HUDEP-2 (cell line): Measurements from ENCODE around the gene PPIP5K2.
A peak's percentile ranks its signal among the peaks of the same experiment; 100 is the strongest.
"Not testable (repeated sequence)": the region's sequence is repeated elsewhere in the genome, so short reads cannot be mapped to it uniquely, and the experiment has no call there.

ENCODE experiments used
- DNase-seq, 76 experiments: peaks; one replicate each; lab custom pipeline; 2025; ENCODE audit not compliant: unreplicated experiment in 76 of 76; lab: John Stamatoyannopoulos, UW

Gene PPIP5K2

DNA sequence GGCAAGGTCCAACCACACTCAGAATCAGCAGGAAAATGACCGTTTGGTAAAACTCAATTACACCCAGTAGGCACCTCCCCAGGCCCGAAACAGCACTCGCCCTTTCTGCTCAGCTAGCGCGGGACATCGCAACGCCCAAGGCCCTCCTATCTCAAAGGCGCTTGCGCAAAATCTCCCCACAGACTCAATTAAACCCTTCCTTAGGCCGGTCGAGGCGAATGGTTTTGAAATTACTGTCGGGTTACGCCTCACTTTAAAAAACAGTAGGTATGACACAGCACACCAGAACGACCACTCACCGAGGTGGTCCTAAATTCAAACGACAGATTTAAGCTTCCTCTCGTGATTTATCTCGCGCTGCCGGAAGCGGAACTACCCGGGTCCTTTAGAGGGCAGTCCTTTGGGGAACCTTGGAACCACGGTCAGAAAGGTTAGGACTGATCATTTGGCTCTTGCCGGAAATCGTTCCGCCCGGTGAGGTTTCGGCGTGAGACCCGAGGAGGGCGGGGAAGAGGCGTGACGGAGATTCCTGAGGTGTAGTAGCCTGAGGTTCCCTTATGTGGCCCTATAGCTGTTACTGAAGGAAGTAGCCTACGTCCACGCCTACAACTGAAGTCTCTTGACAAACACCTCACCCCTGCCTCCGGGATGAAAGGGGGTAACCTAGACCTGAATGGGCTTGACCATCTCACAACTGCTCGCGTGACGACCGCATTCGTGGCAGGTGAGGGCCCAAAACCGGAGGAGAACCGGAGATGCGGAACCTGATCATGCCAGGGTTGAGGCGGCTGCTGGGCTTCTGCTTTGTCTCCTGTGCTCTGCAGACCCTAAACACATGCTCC, at the start of gene PPIP5K2, which contains the start of gene GIN1:
Gene PPIP5K2, plus strand, starts transcription at position 537 of the 842 bp plus-strand sequence. CDS start 9,289 bp downstream, outside the sequence.
Gene GIN1, minus strand, starts transcription at position 374 of the 842 bp plus-strand sequence. CDS start 11,431 bp downstream, outside the sequence.
- peak; percentile 22 to 99 (median 96) for DNase-seq

- not testable (repeated sequence) for DNase-seq
Observed at GRCh38 chr5:103073500-103073899, 46.6 kb upstream of the PPIP5K2 start.

GRCh38 chr5:103075442-103075841, 44.7 kb upstream of the PPIP5K2 start:
- DNase-seq = no peak

- no peak for DNase-seq
Observed at GRCh38 chr5:103079796-103080195, 40.3 kb upstream of the PPIP5K2 start.

- no peak for DNase-seq
Observed at GRCh38 chr5:103086547-103086946, 33.6 kb upstream of the PPIP5K2 start.

DNA sequence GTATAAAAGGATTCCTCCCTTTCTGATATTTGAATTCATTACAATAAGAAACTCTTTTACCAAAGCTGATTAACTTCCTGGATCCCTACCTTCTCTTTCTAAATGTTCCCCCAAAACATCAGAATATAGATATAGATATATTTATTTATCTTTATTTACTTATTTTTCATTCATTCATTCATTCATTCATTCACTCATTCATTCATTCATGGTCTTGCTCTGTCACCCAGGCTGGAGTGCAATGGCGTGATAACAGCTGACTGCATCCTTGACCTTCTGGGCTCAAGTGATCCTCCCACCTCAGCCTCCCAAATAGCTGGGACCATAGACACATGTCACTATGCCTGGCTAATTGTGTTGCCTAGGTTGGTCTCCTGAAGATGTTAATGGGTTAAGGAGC, 30.8 kb upstream of the PPIP5K2 start:
- DNase-seq = no peak

DNA sequence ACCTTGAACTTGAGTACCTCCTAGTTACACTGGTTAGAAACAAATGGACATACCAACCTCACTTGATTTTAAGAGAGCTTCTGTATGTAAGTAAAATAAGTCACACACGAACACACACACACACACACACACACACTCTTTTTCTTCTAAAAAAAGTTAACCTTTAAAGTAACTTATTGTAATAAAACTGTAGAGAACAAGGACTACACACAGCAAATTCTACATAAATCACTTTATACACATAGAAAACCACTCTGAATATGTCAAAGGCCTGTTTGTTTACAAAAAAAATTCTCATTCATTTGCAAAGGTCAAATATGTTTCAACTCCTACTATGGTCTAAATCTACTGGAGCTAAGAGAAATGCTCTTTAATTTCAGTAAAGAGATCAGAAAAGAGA, 29.3 kb upstream of the PPIP5K2 start:
- no peak for DNase-seq

DNA sequence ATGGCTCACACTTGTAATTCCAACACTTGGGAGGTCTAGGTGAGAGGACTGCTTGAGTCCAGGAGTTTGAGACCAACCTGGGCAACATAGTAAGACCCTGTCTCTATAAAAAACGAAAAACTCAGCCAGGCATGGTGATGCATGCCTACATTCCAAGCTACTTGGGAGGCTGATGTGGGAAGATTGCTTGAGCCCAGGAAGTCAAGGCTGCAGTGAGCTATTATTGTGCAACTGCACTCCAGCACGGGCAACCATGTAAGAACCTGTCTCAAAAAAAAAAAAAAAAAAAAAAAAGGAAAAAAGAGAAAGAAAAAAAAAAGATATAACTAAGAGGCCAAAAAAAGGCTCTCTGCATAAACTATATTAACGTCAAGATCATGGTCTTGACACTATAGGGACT, 27.4 kb upstream of the PPIP5K2 start:
- DNase-seq = no peak

DNA sequence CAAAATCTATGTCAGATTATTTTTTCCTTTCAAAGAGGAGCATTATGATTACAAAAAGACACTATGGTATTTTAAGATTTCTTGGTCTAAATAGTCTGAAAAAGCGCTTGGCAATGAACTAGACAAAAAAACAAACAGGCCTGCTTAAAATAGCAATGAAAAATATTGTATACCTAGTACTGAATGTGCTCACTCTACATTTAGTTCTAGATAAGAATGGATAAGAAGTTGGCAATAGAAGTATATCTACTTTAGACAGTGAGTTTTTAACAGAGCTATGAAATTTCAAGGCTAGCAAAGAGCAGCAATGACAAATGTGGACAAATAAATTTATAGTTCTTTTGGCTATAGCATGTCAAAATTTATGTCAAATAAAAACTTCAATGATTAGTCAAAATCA, 26.4 kb upstream of the PPIP5K2 start:
- DNase-seq = no peak

DNA sequence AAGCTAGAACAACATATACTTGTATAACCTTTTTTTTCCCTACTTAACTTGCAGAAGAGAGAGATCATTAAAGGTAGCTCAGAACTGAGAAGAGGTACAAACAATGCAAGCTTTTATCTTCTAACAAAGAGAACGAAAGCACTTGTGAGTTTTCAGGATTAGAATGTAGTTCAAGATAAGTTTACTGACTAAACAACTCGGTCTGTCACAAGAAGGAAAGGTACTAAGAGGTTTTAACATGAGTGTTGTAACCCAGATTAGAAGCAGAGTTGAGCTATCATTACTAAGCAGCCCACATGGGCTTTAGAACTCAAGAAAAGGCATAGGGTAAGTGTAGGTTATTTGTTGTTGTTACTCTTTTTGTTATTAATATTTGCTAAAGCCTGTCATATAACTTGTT, 25.4 kb upstream of the PPIP5K2 start:
- peak in 27 of 76 experiments; percentile 7 to 77 (median 32) for DNase-seq

DNA sequence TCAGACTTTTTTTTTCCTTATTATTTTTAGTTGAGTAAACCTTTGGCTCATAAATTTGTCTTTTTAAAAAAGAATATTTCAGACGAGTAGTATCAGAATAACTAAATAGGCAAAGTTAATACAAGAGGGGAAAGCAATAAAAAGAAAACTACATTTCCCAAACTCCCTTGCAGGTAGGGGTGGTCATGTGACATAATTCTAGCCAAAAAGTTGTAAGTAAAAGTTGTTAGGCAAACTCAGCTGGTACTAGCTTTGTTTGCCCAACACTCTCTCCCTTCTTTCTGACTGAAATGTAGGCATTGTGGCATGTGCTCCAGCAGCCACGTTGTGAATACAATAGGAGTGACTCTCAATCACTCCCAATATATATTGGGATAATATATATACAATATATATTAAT, 21.1 kb upstream of the PPIP5K2 start:
- DNase-seq = no peak

- peak in 47 of 76 experiments; percentile 1 to 81 (median 47) for DNase-seq
Observed at GRCh38 chr5:103101079-103101750, 18.9 kb upstream of the PPIP5K2 start.

- no peak for DNase-seq
Observed at GRCh38 chr5:103102234-103102633, 17.9 kb upstream of the PPIP5K2 start.

DNA sequence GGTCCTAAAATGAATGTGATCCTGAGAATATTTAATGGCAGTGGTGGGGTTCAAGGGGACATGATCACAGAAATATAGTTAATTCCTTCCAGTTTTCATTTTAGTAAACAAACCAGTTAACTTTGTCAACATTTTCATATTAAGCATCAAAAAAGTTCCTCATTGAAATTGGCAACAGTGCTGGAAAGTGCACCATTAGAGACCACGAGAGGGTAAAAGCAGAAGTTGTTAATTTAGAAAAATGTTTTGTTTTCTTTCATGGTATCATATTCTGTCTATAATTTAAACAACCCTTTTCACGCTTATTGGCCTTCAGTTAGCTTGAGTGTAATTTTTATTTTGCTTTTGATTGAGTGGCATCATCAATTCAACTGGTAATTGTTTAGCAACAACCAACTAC, 12.0 kb upstream of the PPIP5K2 start:
- DNase-seq = no peak

DNA sequence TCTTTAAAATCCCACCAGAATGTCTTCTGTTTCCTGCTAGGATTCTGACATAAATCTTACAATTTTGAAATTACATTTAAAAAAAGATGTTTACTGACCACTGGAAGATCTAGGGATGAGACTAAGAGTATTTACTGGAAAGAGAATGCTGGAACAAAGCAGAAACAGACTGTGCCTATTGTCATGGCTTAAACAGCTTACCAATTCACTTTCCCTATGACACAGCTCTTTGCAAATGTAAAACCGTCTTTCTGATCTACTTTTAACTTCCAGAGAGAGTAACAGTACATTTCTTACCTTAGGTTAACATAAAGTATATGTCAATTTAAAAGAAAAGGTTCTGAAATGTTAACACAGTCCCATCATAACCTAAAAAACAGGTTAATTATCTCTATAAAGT, 10.8 kb upstream of the PPIP5K2 start:
- DNase-seq = no peak

- no peak for DNase-seq
Observed at GRCh38 chr5:103110403-103110802, 9.7 kb upstream of the PPIP5K2 start.

DNA sequence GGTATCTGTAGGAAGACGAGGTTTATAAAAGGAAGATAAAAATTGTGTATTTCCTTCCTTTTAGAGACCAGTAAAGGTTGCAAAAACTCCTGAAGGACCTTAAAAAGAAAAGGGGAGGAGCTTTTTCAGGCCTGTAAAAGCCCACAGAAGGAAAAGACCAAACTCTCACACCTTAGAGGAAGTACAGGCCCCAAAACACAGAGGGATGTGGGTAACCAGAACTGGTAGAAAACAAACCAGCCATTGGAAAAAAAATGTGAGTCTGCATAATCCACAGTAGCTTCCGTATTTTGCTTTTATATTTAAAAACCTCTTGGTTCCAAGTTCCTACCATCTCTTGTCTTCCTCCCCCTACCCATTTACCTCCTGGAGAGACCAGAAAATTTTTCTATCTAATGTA, 8.6 kb upstream of the PPIP5K2 start:
- no peak for DNase-seq

- DNase-seq = no peak
Observed at GRCh38 chr5:103112910-103113309, 7.2 kb upstream of the PPIP5K2 start.

DNA sequence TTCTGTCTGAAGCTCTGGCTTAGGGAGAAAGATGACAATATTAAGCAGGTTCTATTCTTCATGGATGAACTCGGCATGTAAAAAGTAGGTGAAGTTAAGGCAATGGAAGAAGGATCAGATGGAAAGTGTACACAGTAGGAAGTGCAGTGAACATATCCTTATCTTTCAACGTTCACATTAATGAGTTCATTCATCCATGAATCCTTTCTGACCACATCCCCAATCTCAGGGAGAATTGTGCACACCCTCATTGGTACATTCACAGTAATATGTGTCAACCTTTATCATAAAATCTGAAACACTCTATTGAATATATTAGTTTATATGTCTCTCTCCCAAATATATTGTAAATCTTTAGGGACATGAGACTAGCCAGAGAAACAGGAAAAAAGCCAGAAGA, 5.7 kb upstream of the PPIP5K2 start:
- no peak for DNase-seq

DNA sequence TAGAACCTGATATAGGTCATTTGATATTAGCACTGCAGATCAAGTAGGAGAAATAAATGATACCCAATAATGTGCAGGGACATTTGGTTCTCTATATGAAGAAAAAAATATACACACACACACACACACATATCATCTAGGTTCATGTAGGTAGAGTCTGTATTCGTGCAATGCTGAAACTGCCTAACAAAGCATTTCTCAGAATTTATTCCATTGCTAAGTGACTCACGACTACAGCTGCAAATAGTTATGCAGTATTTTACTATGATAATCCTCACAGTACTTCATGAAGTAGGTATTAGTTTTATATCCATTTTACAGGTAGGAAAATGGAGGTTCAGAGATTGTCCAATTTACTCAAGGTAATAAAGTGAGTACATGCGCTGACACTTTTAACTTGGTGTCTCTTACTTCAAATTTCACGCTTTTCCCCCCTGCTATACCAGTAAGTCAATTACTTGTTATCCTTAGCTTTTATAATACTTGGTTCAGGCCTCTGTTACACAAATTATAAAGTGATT, 2.6 kb upstream of the PPIP5K2 start:
- peak in 1 of 76 experiments; percentile 13 for DNase-seq

DNA sequence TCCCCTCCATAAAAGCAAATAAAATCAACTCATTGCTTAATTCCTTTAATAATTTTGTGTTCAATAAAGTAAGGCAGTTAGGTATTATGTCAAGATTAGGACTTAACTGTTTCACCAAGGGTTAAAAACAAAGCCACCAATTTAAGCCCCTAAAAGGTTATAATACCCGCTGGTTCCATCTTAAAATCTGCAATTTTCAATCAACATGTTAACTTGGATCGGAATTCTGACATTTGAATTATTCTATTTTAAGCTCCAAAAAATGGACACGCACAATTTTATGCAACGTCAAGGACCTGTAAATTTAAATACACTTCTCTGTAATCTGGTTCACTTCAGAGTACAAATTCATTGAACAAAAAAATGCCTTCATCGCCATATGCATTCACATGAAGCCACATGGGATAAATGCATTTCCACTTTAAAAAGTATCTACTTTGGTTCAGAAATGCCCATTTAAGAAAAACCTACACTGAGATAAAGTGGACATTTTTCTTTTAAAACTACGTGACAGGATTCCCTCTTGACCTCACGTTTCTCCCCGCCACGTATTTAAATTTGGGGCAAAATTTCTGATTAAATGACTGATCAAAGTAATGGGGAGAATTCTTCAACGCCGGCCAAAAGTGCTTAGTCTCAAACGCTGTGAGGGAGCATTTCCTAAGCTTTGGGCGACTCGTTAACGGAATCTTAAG, 884 bp upstream of the PPIP5K2 start:
- DNase-seq = peak in 14 of 76 experiments; percentile 21 to 65 (median 34)
